ENCODE results near the gene HS3ST6.
"Not testable (repeated sequence)": the region's sequence is repeated elsewhere in the genome, so short reads cannot be mapped to it uniquely, and the experiment has no call there.

Gene HS3ST6

GRCh38 chr16:1906055-1906845 is 12.0 kb downstream of the HS3ST6 start:
- DNase-seq, result no peak

GRCh38 chr16:1903845-1904840 is 14.1 kb downstream of the HS3ST6 start:
- DNase-seq, result no peak

- DNase-seq, result no peak
Observed at GRCh38 chr16:1903220-1903574, 15.0 kb downstream of the HS3ST6 start.

GRCh38 chr16:1902547-1903219 is 15.5 kb downstream of the HS3ST6 start:
- no peak for DNase-seq

- no peak for DNase-seq
Observed at GRCh38 chr16:1900452-1900774, 17.8 kb downstream of the HS3ST6 start.

- DNase-seq, result no peak
Observed at GRCh38 chr16:1899641-1900451, 18.4 kb downstream of the HS3ST6 start.

GRCh38 chr16:1897692-1898091 is 20.5 kb downstream of the HS3ST6 start:
- DNase-seq, result not testable (repeated sequence)

- DNase-seq, result no peak
Observed at GRCh38 chr16:1895949-1896675, 22.1 kb downstream of the HS3ST6 start.

- no peak for DNase-seq
Observed at GRCh38 chr16:1895068-1895467, 23.1 kb downstream of the HS3ST6 start.

GRCh38 chr16:1890708-1891050 is 27.5 kb downstream of the HS3ST6 start:
- no peak for DNase-seq

- DNase-seq, result no peak
Observed at GRCh38 chr16:1890024-1890707, 28.0 kb downstream of the HS3ST6 start.

GRCh38 chr16:1887711-1888354 is 30.4 kb downstream of the HS3ST6 start:
- no peak for DNase-seq

- DNase-seq, result no peak
Observed at GRCh38 chr16:1884889-1885288, 33.3 kb downstream of the HS3ST6 start.

- no peak for DNase-seq
Observed at GRCh38 chr16:1884155-1884760, 34.0 kb downstream of the HS3ST6 start.

- DNase-seq, result not testable (repeated sequence)
Observed at GRCh38 chr16:1881172-1881571, 37.0 kb downstream of the HS3ST6 start.

GRCh38 chr16:1879477-1879876 is 38.7 kb downstream of the HS3ST6 start:
- DNase-seq, result no peak

GRCh38 chr16:1878256-1878655 is 40.0 kb downstream of the HS3ST6 start:
- no peak for DNase-seq

GRCh38 chr16:1877804-1878203 is 40.4 kb downstream of the HS3ST6 start:
- no peak for DNase-seq

- no peak for DNase-seq
Observed at GRCh38 chr16:1877089-1877488, 41.1 kb downstream of the HS3ST6 start.

- no peak for DNase-seq
Observed at GRCh38 chr16:1876468-1876867, 41.7 kb downstream of the HS3ST6 start.
